Bronchial epithelial cell (primary cell): ENCODE results near the gene ACTN2. TPM values are rescaled to one million over a fixed set of nuclear protein-coding genes. Genes with fewer than 3 reads are reported as not detected.

ENCODE experiments used
- DNase-seq: peaks from one replicate; pipeline ENCODE4 v3.0.0-alpha.2; 2010; ENCODE audit warnings: low read depth
- FAIRE-seq: peaks from 2 replicates; lab custom pipeline; 2011; peaks lifted over from hg19 to GRCh38; lab: Jason Lieb, UNC
- H3K27me3 ChIP-seq: 2 replicates; pipeline ENCODE4 v1.5.1; 2011; ENCODE audit warnings: low read length; ENCODE audit not compliant: control insufficient read depth, insufficient read depth
- H3K36me3 ChIP-seq: 2 replicates; pipeline ENCODE4 v1.5.1; 2011; ENCODE audit warnings: low read length; ENCODE audit not compliant: control insufficient read depth, insufficient read depth
- H3K4me3 ChIP-seq: 2 replicates; pipeline ENCODE4 v1.5.1; 2011; ENCODE audit warnings: mild to moderate bottlenecking, low read depth, low read length, control low read depth
- CTCF ChIP-seq: IDR thresholded peaks from 2 replicates; pipeline ENCODE4 v1.5.1; 2011; ENCODE audit warnings: mild to moderate bottlenecking, moderate library complexity, low read length, control low read depth, inconsistent platforms; ENCODE audit not compliant: insufficient read depth, severe bottlenecking
- total RNA-seq: library from RNA; depleted of rRNA; stranded (reverse); fragments of >200 nt; gene quantifications from 2 replicates; pipeline ENCODE4 v1.2.1, GENCODE V29; 2014

The ACTN2 gene
- total RNA-seq, 1 donor from 2014 or later = 0.79 TPM

GRCh38 chr1:236762410-236762809 lies 76.1 kb downstream of the ACTN2 start:
- TF ChIP-seq CTCF = no peak
- H3K27me3 ChIP-seq = no peaks in the 10 kb centered on the region
- H3K4me3 ChIP-seq = no peak overlapping the region
- DNase-seq (no peak), FAIRE-seq (no peak)
- no peaks in the 10 kb centered on the region for H3K36me3 ChIP-seq

- Histone ChIP-seq H3K27me3 (no peaks in the 10 kb centered on the region), H3K36me3 (no peaks in the 10 kb centered on the region), H3K4me3 (no peak overlapping the region)
- TF ChIP-seq CTCF = no peak
- DNase-seq = no peak
- FAIRE-seq = no peak
Observed at GRCh38 chr1:236765831-236766230, 79.5 kb downstream of the ACTN2 start.

- Histone ChIP-seq H3K4me3 (no peak overlapping the region), H3K36me3 (no peaks in the 10 kb centered on the region), H3K27me3 (no peaks in the 10 kb centered on the region)
- FAIRE-seq = no peak
- no peak for DNase-seq
- no peak for TF ChIP-seq CTCF
Observed at GRCh38 chr1:236766506-236766905, 80.2 kb downstream of the ACTN2 start.

- no peaks in the 10 kb centered on the region for H3K36me3 ChIP-seq
- no peak overlapping the region for H3K4me3 ChIP-seq
- FAIRE-seq (no peak), DNase-seq (no peak)
- no peak for TF ChIP-seq CTCF
- H3K27me3 ChIP-seq = no peaks in the 10 kb centered on the region
Observed at GRCh38 chr1:236767276-236767675, 81.0 kb downstream of the ACTN2 start.

GRCh38 chr1:236768601-236769000 lies 82.3 kb downstream of the ACTN2 start:
- TF ChIP-seq CTCF = no peak
- FAIRE-seq = no peak
- no peak overlapping the region for H3K4me3 ChIP-seq
- no peak for DNase-seq
- H3K36me3 ChIP-seq = no peaks in the 10 kb centered on the region
- H3K27me3 ChIP-seq = no peaks in the 10 kb centered on the region

- Histone ChIP-seq H3K27me3 (no peaks in the 10 kb centered on the region), H3K36me3 (no peaks in the 10 kb centered on the region), H3K4me3 (no peak overlapping the region)
- DNase-seq (no peak), FAIRE-seq (no peak)
- no peak for TF ChIP-seq CTCF
Observed at GRCh38 chr1:236773919-236774318, 87.6 kb downstream of the ACTN2 start.
